Neural progenitor cell (in vitro differentiated cells): Measurements from ENCODE around the gene CEP170B. TPM values are rescaled to one million over a fixed set of nuclear protein-coding genes. Genes with fewer than 3 reads are reported as not detected.

Experiments used
- DNase-seq: peaks from one replicate; pipeline ENCODE4 v3.0.0-alpha.2; 2016; ENCODE audit warnings: low spot score
- H2AFZ ChIP-seq: fragments of 200-600 bp; sonication (generic); replicated peaks from 2 replicates; pipeline ENCODE4 v1.6.1; 2016; ENCODE audit warnings: antibody characterized with exemption
- H3F3A ChIP-seq: fragments of 200-600 bp; sonication (generic); 2 replicates; pipeline ENCODE4 v1.6.1; 2016; ENCODE audit warnings: antibody characterized with exemption, low read depth
- H3K27ac ChIP-seq: fragments of 200-600 bp; sonication (generic); 2 replicates; pipeline ENCODE4 v1.5.1; 2016; ENCODE audit warnings: mild to moderate bottlenecking
- H3K27me3 ChIP-seq: fragments of 200-600 bp; sonication (generic); 2 replicates; pipeline ENCODE4 v1.6.1; 2016; ENCODE audit warnings: mild to moderate bottlenecking, moderate library complexity
- H3K36me3 ChIP-seq: fragments of 200-600 bp; sonication (generic); 2 replicates; pipeline ENCODE4 v1.5.1; 2016
- H3K4me1 ChIP-seq: fragments of 200-600 bp; sonication (generic); 2 replicates; pipeline ENCODE4 v1.6.1; 2016; ENCODE audit warnings: mixed run types
- H3K4me2 ChIP-seq: fragments of 200-600 bp; sonication (generic); 2 replicates; pipeline ENCODE4 v1.6.1; 2016
- H3K4me3 ChIP-seq: fragments of 200-600 bp; sonication (generic); 2 replicates; pipeline ENCODE4 v1.5.1; 2016
- H3K79me2 ChIP-seq: fragments of 200-600 bp; sonication (generic); 2 replicates; pipeline ENCODE4 v1.6.1; 2016; ENCODE audit warnings: low read depth
- H3K9ac ChIP-seq: fragments of 200-600 bp; sonication (generic); 2 replicates; pipeline ENCODE4 v1.6.1; 2016
- H3K9me3 ChIP-seq: fragments of 200-600 bp; sonication (generic); 2 replicates; pipeline ENCODE4 v1.5.1; 2016; ENCODE audit warnings: low read depth
- H4K20me1 ChIP-seq: fragments of 200-600 bp; sonication (generic); 2 replicates; pipeline ENCODE4 v1.6.1; 2016; ENCODE audit warnings: low read depth
- H3K27ac Mint-ChIP-seq: 3 replicates; pipeline ENCODE4 v1.8.0; 2021; ENCODE audit warnings: mixed read lengths
- H3K27me3 Mint-ChIP-seq: 2 replicates; pipeline ENCODE4 v1.8.0; 2022; ENCODE audit warnings: low read depth, mild to moderate bottlenecking, inconsistent platforms, moderate library complexity, mixed read lengths; ENCODE audit not compliant: insufficient read depth
- H3K36me3 Mint-ChIP-seq: 3 replicates; pipeline ENCODE4 v1.8.0; 2021; ENCODE audit warnings: mixed read lengths
- H3K4me1 Mint-ChIP-seq: 3 replicates; pipeline ENCODE4 v1.8.0; 2021; ENCODE audit warnings: mixed read lengths
- H3K4me3 Mint-ChIP-seq: 3 replicates; pipeline ENCODE4 v1.8.0; 2021; ENCODE audit warnings: mild to moderate bottlenecking, moderate library complexity, mixed read lengths
- H3K9me3 Mint-ChIP-seq: 3 replicates; pipeline ENCODE4 v1.8.0; 2020; ENCODE audit warnings: mixed read lengths
- EZH2 ChIP-seq: fragments of 200-600 bp; sonication (generic); IDR thresholded peaks from 2 replicates; pipeline ENCODE4 v1.6.1; 2017; ENCODE audit warnings: antibody characterized with exemption, mild to moderate bottlenecking, moderate library complexity
- EZH2phosphoT487 ChIP-seq: fragments of 200-600 bp; sonication (generic); IDR thresholded peaks from 2 replicates; pipeline ENCODE4 v1.6.1; 2017; ENCODE audit warnings: antibody characterized with exemption
- total RNA-seq: library from RNA; depleted of rRNA; stranded (reverse); fragments of >200 nt; gene quantifications from 2 replicates; pipeline ENCODE4 v1.2.3, GENCODE V29; 2015; ENCODE audit warnings: low replicate concordance
- TF ChIP-seq, protein P1 (sequence below): fragments of 200-600 bp; sonication (generic); IDR thresholded peaks from 2 replicates; pipeline ENCODE4 v1.5.1; 2017; ENCODE audit warnings: antibody characterized with exemption, mild to moderate bottlenecking

Gene CEP170B
- total RNA-seq, 1 donor from 2014 or later = 3.0 TPM

DNA sequence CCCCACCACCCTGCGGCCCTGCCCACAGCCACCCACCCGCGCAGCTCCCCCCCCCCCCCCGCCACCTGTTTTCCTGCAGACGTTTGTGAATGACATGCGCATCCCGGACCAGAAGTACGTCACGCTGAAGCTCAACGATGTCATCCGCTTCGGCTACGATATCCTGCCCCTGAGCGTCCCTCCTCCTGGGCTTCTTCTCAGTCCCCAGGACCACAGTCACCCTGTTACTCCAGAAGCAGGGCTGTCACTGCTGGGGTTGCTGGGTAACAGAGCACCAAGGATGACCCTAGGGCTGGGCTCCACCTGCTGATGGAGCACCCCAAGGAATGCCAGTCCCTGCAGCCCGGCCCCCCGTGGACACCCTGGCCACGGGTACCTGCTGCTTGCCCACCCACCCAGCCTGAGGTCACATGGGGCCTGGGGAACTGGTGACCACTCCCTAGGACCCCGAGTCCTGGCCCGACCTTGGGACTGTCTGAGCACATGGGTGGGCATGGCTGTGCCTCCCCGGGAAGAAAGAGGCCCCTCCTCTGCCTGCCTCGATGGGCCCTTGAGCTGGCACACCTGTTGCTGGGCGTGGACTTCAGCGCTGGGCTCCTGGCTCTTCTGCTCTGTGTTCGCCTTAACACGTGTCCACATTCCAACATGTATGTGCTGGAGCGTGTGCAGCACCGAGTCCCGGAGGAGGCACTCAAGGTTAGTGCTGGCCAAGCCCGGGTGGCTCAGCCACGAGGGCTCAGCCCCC lies 12.9 kb downstream of the CEP170B start:
- no peaks in the 10 kb centered on the region for H3K79me2 ChIP-seq
- H3K27ac ChIP-seq = no peak overlapping the region
- H3K27me3 ChIP-seq = no peaks in the 10 kb centered on the region
- H3K9me3 Mint-ChIP-seq = no peaks in the 10 kb centered on the region
- H3K4me3 ChIP-seq = no peak overlapping the region
- peaks cover 3% of the 10 kb centered on the region for H3K4me1 Mint-ChIP-seq
- H3K9me3 ChIP-seq = no peaks in the 10 kb centered on the region
- no peak for DNase-seq
- H3K27ac Mint-ChIP-seq = no peak overlapping the region
- no peak overlapping the region for H3K4me3 Mint-ChIP-seq
- H3K36me3 ChIP-seq = no peaks in the 10 kb centered on the region
- H3K36me3 Mint-ChIP-seq = no peaks in the 10 kb centered on the region
- no peak overlapping the region for H3K4me2 ChIP-seq
- H3K4me1 ChIP-seq = peaks cover 11% of the 10 kb centered on the region
- peaks cover 25% of the 10 kb centered on the region for H4K20me1 ChIP-seq
- TF ChIP-seq EZH2phosphoT487 = no peak
- TF ChIP-seq, protein P1, sequence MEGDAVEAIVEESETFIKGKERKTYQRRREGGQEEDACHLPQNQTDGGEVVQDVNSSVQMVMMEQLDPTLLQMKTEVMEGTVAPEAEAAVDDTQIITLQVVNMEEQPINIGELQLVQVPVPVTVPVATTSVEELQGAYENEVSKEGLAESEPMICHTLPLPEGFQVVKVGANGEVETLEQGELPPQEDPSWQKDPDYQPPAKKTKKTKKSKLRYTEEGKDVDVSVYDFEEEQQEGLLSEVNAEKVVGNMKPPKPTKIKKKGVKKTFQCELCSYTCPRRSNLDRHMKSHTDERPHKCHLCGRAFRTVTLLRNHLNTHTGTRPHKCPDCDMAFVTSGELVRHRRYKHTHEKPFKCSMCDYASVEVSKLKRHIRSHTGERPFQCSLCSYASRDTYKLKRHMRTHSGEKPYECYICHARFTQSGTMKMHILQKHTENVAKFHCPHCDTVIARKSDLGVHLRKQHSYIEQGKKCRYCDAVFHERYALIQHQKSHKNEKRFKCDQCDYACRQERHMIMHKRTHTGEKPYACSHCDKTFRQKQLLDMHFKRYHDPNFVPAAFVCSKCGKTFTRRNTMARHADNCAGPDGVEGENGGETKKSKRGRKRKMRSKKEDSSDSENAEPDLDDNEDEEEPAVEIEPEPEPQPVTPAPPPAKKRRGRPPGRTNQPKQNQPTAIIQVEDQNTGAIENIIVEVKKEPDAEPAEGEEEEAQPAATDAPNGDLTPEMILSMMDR = no peak
- no peak for TF ChIP-seq EZH2
- no peak overlapping the region for H2AFZ ChIP-seq
- peaks cover 2% of the 10 kb centered on the region for H3K27me3 Mint-ChIP-seq
- no peak overlapping the region for H3K9ac ChIP-seq
- H3F3A ChIP-seq = no peaks in the 10 kb centered on the region

GRCh38 chr14:104878582-104878981 lies 13.5 kb downstream of the CEP170B start:
- Mint-ChIP-seq H3K27ac (no peak overlapping the region), H3K27me3 (peaks cover 2% of the 10 kb centered on the region), H3K9me3 (no peaks in the 10 kb centered on the region), H3K4me1 (peaks cover 3% of the 10 kb centered on the region), H3K36me3 (no peaks in the 10 kb centered on the region), H3K4me3 (no peak overlapping the region)
- no peaks in the 10 kb centered on the region for H3K9me3 ChIP-seq
- DNase-seq = no peak
- H3K27me3 ChIP-seq = no peaks in the 10 kb centered on the region
- H3K4me3 ChIP-seq = no peak overlapping the region
- no peak overlapping the region for H3K27ac ChIP-seq
- no peaks in the 10 kb centered on the region for H3K36me3 ChIP-seq
- H3F3A ChIP-seq = no peaks in the 10 kb centered on the region
- peaks cover 21% of the 10 kb centered on the region for H4K20me1 ChIP-seq
- H3K9ac ChIP-seq = peak overlapping the region; percentile 35
- H3K4me2 ChIP-seq = no peak overlapping the region
- no peak overlapping the region for H2AFZ ChIP-seq
- H3K4me1 ChIP-seq = peaks cover 6% of the 10 kb centered on the region
- no peak for TF ChIP-seq EZH2phosphoT487
- TF ChIP-seq, protein P1 = no peak
- TF ChIP-seq EZH2 = no peak
- H3K79me2 ChIP-seq = no peaks in the 10 kb centered on the region

- no peaks in the 10 kb centered on the region for H3K36me3 ChIP-seq
- no peaks in the 10 kb centered on the region for H3K79me2 ChIP-seq
- H4K20me1 ChIP-seq = peaks cover 16% of the 10 kb centered on the region
Observed at GRCh38 chr14:104879201-104879982, 14.3 kb downstream of the CEP170B start.

More at GRCh38 chr14:104879201-104879982, 14.3 kb downstream of the CEP170B start:
- Histone ChIP-seq H3K4me3 (no peak overlapping the region), H3K27me3 (no peaks in the 10 kb centered on the region), H3K27ac (no peak overlapping the region), H3K9ac (no peak overlapping the region), H2AFZ (no peak overlapping the region), H3K4me1 (peaks cover 6% of the 10 kb centered on the region), H3K9me3 (no peaks in the 10 kb centered on the region), H3K4me2 (no peak overlapping the region), H3F3A (no peaks in the 10 kb centered on the region)
- Mint-ChIP-seq H3K4me3 (no peak overlapping the region), H3K9me3 (no peaks in the 10 kb centered on the region), H3K27ac (peak overlapping the region; percentile 65), H3K27me3 (peaks cover 2% of the 10 kb centered on the region), H3K36me3 (no peaks in the 10 kb centered on the region), H3K4me1 (peaks cover 3% of the 10 kb centered on the region)
- TF ChIP-seq EZH2phosphoT487 (no peak), EZH2 (no peak)
- TF ChIP-seq, protein P1 = no peak
- no peak for DNase-seq
